ENCODE data around the gene RGPD3. TPM values are rescaled to one million over a fixed set of nuclear protein-coding genes. Genes with fewer than 3 reads are reported as not detected.

Gene RGPD3
- total and polyA plus RNA-seq, 2 experiments from 2014 or later: 0.08 to 0.28 TPM

- TF ChIP-seq, protein P1, sequence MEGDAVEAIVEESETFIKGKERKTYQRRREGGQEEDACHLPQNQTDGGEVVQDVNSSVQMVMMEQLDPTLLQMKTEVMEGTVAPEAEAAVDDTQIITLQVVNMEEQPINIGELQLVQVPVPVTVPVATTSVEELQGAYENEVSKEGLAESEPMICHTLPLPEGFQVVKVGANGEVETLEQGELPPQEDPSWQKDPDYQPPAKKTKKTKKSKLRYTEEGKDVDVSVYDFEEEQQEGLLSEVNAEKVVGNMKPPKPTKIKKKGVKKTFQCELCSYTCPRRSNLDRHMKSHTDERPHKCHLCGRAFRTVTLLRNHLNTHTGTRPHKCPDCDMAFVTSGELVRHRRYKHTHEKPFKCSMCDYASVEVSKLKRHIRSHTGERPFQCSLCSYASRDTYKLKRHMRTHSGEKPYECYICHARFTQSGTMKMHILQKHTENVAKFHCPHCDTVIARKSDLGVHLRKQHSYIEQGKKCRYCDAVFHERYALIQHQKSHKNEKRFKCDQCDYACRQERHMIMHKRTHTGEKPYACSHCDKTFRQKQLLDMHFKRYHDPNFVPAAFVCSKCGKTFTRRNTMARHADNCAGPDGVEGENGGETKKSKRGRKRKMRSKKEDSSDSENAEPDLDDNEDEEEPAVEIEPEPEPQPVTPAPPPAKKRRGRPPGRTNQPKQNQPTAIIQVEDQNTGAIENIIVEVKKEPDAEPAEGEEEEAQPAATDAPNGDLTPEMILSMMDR (conservative IDR thresholded peaks at IDR 0.05; ENCODE audit: low read depth in 2 of 2): no peak
- TF ChIP-seq POLR2AphosphoS5 (IDR thresholded peaks at IDR 0.05; ENCODE audit: low read depth): no peak
- no peak for TF ChIP-seq NANOG (IDR thresholded peaks at IDR 0.05; ENCODE audit: borderline replicate concordance)
- no peak for TF ChIP-seq CREB1 (CRISPR knock-in tag; IDR thresholded peaks at IDR 0.05; ENCODE audit: low read depth)
These were observed 49.1 kb upstream of the RGPD3 start (continued) for GRCh38 chr2:106517329-106517728.

GRCh38 chr2:106516864-106517263 lies 48.7 kb upstream of the RGPD3 start:
- no peak overlapping the region for H3K27ac Mint-ChIP-seq
- no peak overlapping the region for H2AFZ ChIP-seq
- no peaks in the 10 kb centered on the region for H3K27me3 ChIP-seq (ENCODE audit: insufficient read depth)
- H4K20me1 ChIP-seq (replicated peaks; ENCODE audit: insufficient read depth): no peaks in the 10 kb centered on the region
- H3K27ac ChIP-seq (ENCODE audit: low read depth): no peak overlapping the region
- H3K36me3 Mint-ChIP-seq (ENCODE audit: low read depth): no peaks in the 10 kb centered on the region
- H3F3A ChIP-seq (replicated peaks; ENCODE audit: low read depth): no peaks in the 10 kb centered on the region
- no peak overlapping the region for H3K4me3 Mint-ChIP-seq
- H3K79me2 ChIP-seq (replicated peaks; ENCODE audit: insufficient read depth): no peaks in the 10 kb centered on the region
- TF ChIP-seq REST (IDR thresholded peaks at IDR 0.05; ENCODE audit: unreplicated experiment) (no peak), JUNB (IDR thresholded peaks at IDR 0.05; ENCODE audit: unreplicated experiment) (no peak), CREB1 (CRISPR knock-in tag; IDR thresholded peaks at IDR 0.05; ENCODE audit: low read depth) (no peak), EZH2 (IDR thresholded peaks at IDR 0.05; ENCODE audit: low read depth, unreplicated experiment) (no peak), ZNF331 (CRISPR knock-in tag; IDR thresholded peaks at IDR 0.05; ENCODE audit: low read depth) (no peak), NANOG (IDR thresholded peaks at IDR 0.05; ENCODE audit: borderline replicate concordance) (no peak), STAT1 (IDR thresholded peaks at IDR 0.05; ENCODE audit: unreplicated experiment) (no peak)
- TF ChIP-seq, protein P1 (conservative IDR thresholded peaks at IDR 0.05; ENCODE audit: low read depth in 2 of 2): no peak
- H3K4me2 ChIP-seq: no peak overlapping the region
- no peaks in the 10 kb centered on the region for H3K9me3 Mint-ChIP-seq
- DNase-seq (ENCODE audit: low spot score) (no peak), ATAC-seq (no peak)
- no peaks in the 10 kb centered on the region for H3K4me1 ChIP-seq (ENCODE audit: insufficient read depth)
- H3K36me3 ChIP-seq (ENCODE audit: insufficient read depth): no peaks in the 10 kb centered on the region
- no peak overlapping the region for H3K4me3 ChIP-seq
- H3K9me2 ChIP-seq (ENCODE audit: insufficient read depth): peaks cover 8% of the 10 kb centered on the region; the same call in 1 of the 2 replicates
- H3K27me3 Mint-ChIP-seq (ENCODE audit: insufficient read depth, low read depth, poor library complexity): peaks cover 1% of the 10 kb centered on the region
- H3K4me1 Mint-ChIP-seq: no peaks in the 10 kb centered on the region
